ENCODE data around the gene CLNK.

Gene CLNK

GRCh38 chr4:10460313-10461047 lies 224.1 kb downstream of the CLNK start:
- H3K27ac Mint-ChIP-seq, result no peak overlapping the region
- peaks cover under 1% of the 10 kb centered on the region for H3K9me3 Mint-ChIP-seq
- intact Hi-C loops (cut with micrococcal nuclease), result loop anchor here (1.0 kb wide), 1 partner anchor 78 kb away; no protein-coding TSS in a partner anchor
- H3K36me3 Mint-ChIP-seq (ENCODE audit: low read depth), result peaks cover 6% of the 10 kb centered on the region
- H3K27me3 Mint-ChIP-seq, result peaks cover 74% of the 10 kb centered on the region
- H3K4me1 Mint-ChIP-seq (ENCODE audit: low read depth), result peaks cover 23% of the 10 kb centered on the region
- H3K4me3 Mint-ChIP-seq, result no peak overlapping the region

- intact Hi-C loops (cut with micrococcal nuclease), result no loop called here
- Mint-ChIP-seq H3K27ac (no peak overlapping the region), H3K4me1 (ENCODE audit: low read depth) (peaks cover 31% of the 10 kb centered on the region), H3K27me3 (peaks cover 69% of the 10 kb centered on the region), H3K36me3 (ENCODE audit: low read depth) (peaks cover 17% of the 10 kb centered on the region), H3K4me3 (no peak overlapping the region), H3K9me3 (peaks cover 11% of the 10 kb centered on the region)
These were observed 225.3 kb downstream of the CLNK start for GRCh38 chr4:10459305-10459704.

DNA sequence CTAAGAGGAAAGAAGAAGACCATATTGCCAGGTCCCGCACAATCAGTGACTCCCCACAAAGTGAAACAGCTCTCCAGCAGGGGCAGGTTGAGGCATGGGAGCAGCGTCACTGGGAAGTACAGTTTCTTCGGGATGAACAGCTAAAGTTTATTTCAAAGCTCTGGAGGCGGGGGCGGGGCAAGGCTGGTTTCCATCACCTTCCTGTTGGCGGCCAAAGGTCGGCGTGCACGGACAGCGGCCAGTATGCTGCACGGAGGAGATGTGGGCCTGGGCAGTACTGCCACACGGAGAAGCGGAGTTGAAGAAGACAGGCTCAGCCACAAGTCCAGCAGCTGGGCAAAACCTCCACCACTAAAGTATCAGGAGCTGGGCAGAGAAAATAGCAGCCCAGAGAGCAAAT lies 226.4 kb downstream of the CLNK start:
- no peak overlapping the region for H3K27ac Mint-ChIP-seq
- intact Hi-C loops (cut with micrococcal nuclease), result no loop called here
- no peak overlapping the region for H3K4me3 Mint-ChIP-seq

GRCh38 chr4:10457255-10457801 lies 227.2 kb downstream of the CLNK start, which contains the start of gene ZNF518B:
ZNF518B (minus strand) TSS chr4:10457426; CDS start chr4:10446328, 11,098 bp downstream.
- Mint-ChIP-seq H3K9me3 (peaks cover 21% of the 10 kb centered on the region), H3K27ac (peak within 1 kb of the TSS; percentile 73), H3K27me3 (peaks cover 53% of the 10 kb centered on the region), H3K4me1 (ENCODE audit: low read depth) (peaks cover 31% of the 10 kb centered on the region), H3K36me3 (ENCODE audit: low read depth) (peaks cover 36% of the 10 kb centered on the region), H3K4me3 (peak within 1 kb of the TSS; percentile 74)
- intact Hi-C loops (cut with micrococcal nuclease), result no loop called here

More for the DNA sequence above, 226.4 kb downstream of the CLNK start:
- Mint-ChIP-seq H3K36me3 (ENCODE audit: low read depth) (peaks cover 28% of the 10 kb centered on the region), H3K4me1 (ENCODE audit: low read depth) (peaks cover 31% of the 10 kb centered on the region), H3K27me3 (peaks cover 62% of the 10 kb centered on the region), H3K9me3 (peaks cover 12% of the 10 kb centered on the region)

- peaks cover 47% of the 10 kb centered on the region for H3K27me3 Mint-ChIP-seq
- H3K27ac Mint-ChIP-seq, result peak overlapping the region; percentile 73
- peaks cover 26% of the 10 kb centered on the region for H3K9me3 Mint-ChIP-seq
- peaks cover 42% of the 10 kb centered on the region for H3K36me3 Mint-ChIP-seq (ENCODE audit: low read depth)
- H3K4me3 Mint-ChIP-seq, result peak overlapping the region; percentile 74
- H3K4me1 Mint-ChIP-seq (ENCODE audit: low read depth), result peaks cover 30% of the 10 kb centered on the region
- intact Hi-C loops (cut with micrococcal nuclease), result no loop called here
These were observed 227.8 kb downstream of the CLNK start for GRCh38 chr4:10456595-10457254.

GRCh38 chr4:10456260-10456594 lies 228.3 kb downstream of the CLNK start:
- Mint-ChIP-seq H3K27ac (peak overlapping the region; percentile 73), H3K9me3 (peaks cover 29% of the 10 kb centered on the region), H3K36me3 (ENCODE audit: low read depth) (peaks cover 46% of the 10 kb centered on the region), H3K27me3 (peaks cover 42% of the 10 kb centered on the region), H3K4me3 (peak overlapping the region; percentile 74), H3K4me1 (ENCODE audit: low read depth) (peaks cover 25% of the 10 kb centered on the region)
- intact Hi-C loops (cut with micrococcal nuclease), result no loop called here

DNA sequence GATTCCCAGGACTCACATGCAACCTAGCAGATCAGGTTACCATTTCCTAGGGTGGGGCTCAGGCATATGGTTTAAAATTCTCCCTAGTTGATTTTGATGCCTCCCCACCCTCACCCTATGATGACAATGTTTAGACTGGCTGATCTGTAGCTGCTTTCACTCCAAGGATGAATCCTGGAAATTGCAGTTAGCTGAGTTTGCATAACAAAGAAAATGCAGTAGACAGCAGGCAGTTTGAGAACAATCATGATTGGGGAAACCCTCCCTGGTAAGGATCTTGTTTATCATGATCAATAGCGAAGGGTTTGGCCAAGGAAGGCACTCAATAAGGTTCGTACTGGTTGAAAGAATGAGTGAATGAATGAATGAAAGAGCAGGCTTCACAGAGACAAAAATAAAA lies 229.4 kb downstream of the CLNK start:
- Mint-ChIP-seq H3K9me3 (peaks cover 40% of the 10 kb centered on the region), H3K27me3 (peaks cover 33% of the 10 kb centered on the region), H3K36me3 (ENCODE audit: low read depth) (peaks cover 57% of the 10 kb centered on the region), H3K27ac (no peak overlapping the region), H3K4me3 (no peak overlapping the region), H3K4me1 (ENCODE audit: low read depth) (peaks cover 25% of the 10 kb centered on the region)
- intact Hi-C loops (cut with micrococcal nuclease), result no loop called here

DNA sequence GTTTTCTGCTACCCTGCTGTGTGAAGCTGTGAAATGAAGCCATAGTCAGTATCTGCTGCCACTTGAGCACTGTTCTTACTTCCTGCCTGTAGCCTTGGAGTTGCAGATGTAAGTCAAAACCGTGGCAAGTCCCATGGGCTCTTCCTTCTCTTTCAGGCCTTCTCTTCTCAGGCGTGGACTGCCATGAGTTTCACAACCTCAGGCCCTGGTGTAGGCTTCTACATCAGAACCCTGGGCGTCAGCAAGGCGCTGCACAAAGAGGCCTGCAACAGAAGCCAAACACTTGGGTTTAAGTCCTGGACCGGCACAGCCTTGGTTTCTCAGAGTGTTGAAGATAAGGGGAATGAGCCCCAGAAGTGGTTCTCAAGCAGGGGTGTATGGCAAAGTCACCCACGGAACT lies 229.8 kb downstream of the CLNK start:
- intact Hi-C loops (cut with micrococcal nuclease), result no loop called here
- no peak overlapping the region for H3K4me3 Mint-ChIP-seq
- peaks cover 29% of the 10 kb centered on the region for H3K27me3 Mint-ChIP-seq
- H3K4me1 Mint-ChIP-seq (ENCODE audit: low read depth), result peaks cover 25% of the 10 kb centered on the region
- H3K9me3 Mint-ChIP-seq, result peaks cover 44% of the 10 kb centered on the region
- no peak overlapping the region for H3K27ac Mint-ChIP-seq
- peaks cover 61% of the 10 kb centered on the region for H3K36me3 Mint-ChIP-seq (ENCODE audit: low read depth)

DNA sequence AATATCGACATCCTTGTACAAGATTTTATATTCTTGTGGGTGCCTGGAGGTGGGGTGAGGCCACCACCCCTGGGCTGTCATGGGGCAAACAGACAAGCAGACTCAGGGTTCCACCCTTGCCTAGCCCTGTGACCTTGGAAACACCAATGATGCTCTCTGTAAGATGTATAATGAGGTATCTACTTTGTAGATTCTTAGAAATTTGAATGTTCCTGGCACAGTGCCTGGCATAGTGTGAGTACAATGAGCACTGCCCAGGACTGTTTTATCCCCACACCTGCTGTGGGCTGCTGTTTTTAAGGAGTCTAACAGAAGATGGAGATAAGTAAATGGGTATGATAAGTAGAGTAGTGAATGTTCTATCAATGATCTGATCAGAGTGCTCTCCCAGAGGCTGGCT lies 230.4 kb downstream of the CLNK start:
- H3K27ac Mint-ChIP-seq, result no peak overlapping the region
- peaks cover 67% of the 10 kb centered on the region for H3K36me3 Mint-ChIP-seq (ENCODE audit: low read depth)
- no peak overlapping the region for H3K4me3 Mint-ChIP-seq

DNA sequence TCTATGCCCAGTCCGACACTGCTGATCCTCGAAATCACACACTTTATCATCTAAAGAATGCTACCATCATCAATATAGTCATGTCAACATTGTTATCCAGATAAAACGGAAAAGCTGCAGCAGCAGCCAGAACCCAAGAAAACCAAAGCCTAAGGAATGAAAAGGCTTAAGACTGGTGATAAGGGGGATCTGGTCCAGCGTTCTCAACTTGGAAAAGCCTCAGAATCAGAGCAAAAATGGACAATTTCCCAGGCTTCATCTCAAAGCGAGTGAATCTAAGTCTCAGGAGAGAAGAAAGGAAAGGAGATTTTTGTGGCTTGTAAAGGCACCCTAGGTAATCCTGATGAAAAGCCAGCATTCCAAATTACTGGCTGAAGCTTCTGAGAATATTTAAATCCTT lies 235.6 kb downstream of the CLNK start:
- intact Hi-C loops (cut with micrococcal nuclease), result no loop called here
- H3K27me3 Mint-ChIP-seq, result no peaks in the 10 kb centered on the region
- H3K4me3 Mint-ChIP-seq, result no peak overlapping the region
- H3K9me3 Mint-ChIP-seq, result peaks cover 90% of the 10 kb centered on the region
- H3K4me1 Mint-ChIP-seq (ENCODE audit: low read depth), result no peaks in the 10 kb centered on the region
- H3K36me3 Mint-ChIP-seq (ENCODE audit: low read depth), result peaks cover 95% of the 10 kb centered on the region
- no peak overlapping the region for H3K27ac Mint-ChIP-seq

More for the DNA sequence above, 230.4 kb downstream of the CLNK start:
- intact Hi-C loops (cut with micrococcal nuclease), result no loop called here
- Mint-ChIP-seq H3K27me3 (peaks cover 23% of the 10 kb centered on the region), H3K9me3 (peaks cover 50% of the 10 kb centered on the region), H3K4me1 (ENCODE audit: low read depth) (peaks cover 25% of the 10 kb centered on the region)

- intact Hi-C loops (cut with micrococcal nuclease), result no loop called here
- Mint-ChIP-seq H3K36me3 (ENCODE audit: low read depth) (peaks cover 36% of the 10 kb centered on the region), H3K4me3 (no peak overlapping the region), H3K9me3 (peaks cover 70% of the 10 kb centered on the region), H3K27ac (no peak overlapping the region), H3K27me3 (no peaks in the 10 kb centered on the region), H3K4me1 (ENCODE audit: low read depth) (no peaks in the 10 kb centered on the region)
These were observed 241.6 kb downstream of the CLNK start for GRCh38 chr4:10442976-10443375.

DNA sequence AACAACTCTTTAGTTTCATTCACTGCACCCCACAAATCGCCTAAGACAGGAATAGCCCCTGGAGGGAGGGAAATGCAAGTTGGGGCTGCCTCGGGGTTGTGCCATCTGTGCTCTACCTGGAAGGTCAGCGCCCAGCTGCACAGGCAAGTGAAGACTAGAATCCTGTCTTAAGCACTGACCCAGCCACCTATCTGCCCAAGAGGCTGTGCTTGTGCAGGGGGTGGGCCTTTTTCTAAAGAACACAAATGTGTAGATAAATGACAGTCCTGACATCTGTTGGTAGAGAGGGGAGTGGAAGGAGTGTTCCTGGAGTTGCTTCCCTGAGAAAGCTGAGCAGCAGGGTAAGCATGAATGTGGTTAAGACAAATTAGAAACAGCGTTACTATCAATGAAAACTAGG lies 243.1 kb downstream of the CLNK start:
- intact Hi-C loops (cut with micrococcal nuclease), result no loop called here
- Mint-ChIP-seq H3K9me3 (peaks cover 55% of the 10 kb centered on the region), H3K27me3 (no peaks in the 10 kb centered on the region), H3K4me1 (ENCODE audit: low read depth) (no peaks in the 10 kb centered on the region), H3K27ac (no peak overlapping the region), H3K4me3 (no peak overlapping the region), H3K36me3 (ENCODE audit: low read depth) (peaks cover 22% of the 10 kb centered on the region)

DNA sequence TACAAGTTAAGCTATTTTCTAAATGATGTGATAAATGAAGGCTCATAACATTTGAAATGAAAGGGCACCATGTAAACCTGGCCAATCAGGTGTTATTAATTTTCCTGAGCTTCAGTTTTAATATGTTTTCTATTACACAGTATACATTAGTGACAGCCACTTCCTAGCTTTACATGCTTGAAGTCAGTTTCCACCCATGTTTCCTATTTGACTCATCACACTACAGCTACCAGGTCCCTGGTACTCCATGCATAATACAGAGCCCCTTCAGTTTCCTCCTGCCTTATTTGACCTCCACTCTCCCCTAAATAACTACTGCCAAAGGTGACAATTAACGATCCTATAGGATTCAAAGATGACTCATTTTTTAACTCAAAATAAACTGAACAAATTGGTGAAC lies 245.6 kb downstream of the CLNK start:
- no peaks in the 10 kb centered on the region for H3K36me3 Mint-ChIP-seq (ENCODE audit: low read depth)
- no peaks in the 10 kb centered on the region for H3K4me1 Mint-ChIP-seq (ENCODE audit: low read depth)
- H3K4me3 Mint-ChIP-seq, result no peak overlapping the region
- no peak overlapping the region for H3K27ac Mint-ChIP-seq
- intact Hi-C loops (cut with micrococcal nuclease), result no loop called here
- H3K9me3 Mint-ChIP-seq, result peaks cover 30% of the 10 kb centered on the region
- H3K27me3 Mint-ChIP-seq, result no peaks in the 10 kb centered on the region

- intact Hi-C loops (cut with micrococcal nuclease), result no loop called here
- H3K27ac Mint-ChIP-seq, result no peak overlapping the region
These were observed 246.8 kb downstream of the CLNK start for GRCh38 chr4:10437735-10438134.

More at GRCh38 chr4:10437735-10438134, 246.8 kb downstream of the CLNK start:
- Mint-ChIP-seq H3K4me1 (ENCODE audit: low read depth) (no peaks in the 10 kb centered on the region), H3K4me3 (no peak overlapping the region), H3K9me3 (peaks cover 18% of the 10 kb centered on the region), H3K36me3 (ENCODE audit: low read depth) (no peaks in the 10 kb centered on the region), H3K27me3 (no peaks in the 10 kb centered on the region)
